Measurements from ENCODE around the gene KSR1.

The KSR1 gene

GRCh38 chr17:27582696-27583095 is 126.4 kb downstream of the KSR1 start:
- 97% methylated on average over 12 to 14 of the region's 18 CpGs for WGBS, 2 experiments (ENCODE audit: insufficient coverage in 2 of 2)
- H3K4me1 ChIP-seq (ENCODE audit: control insufficient read depth, insufficient read depth, low read length, poor library complexity, severe bottlenecking) = peaks cover 44% of the 10 kb centered on the region
- H3K9me3 ChIP-seq (ENCODE audit: control insufficient read depth, low read length) = no peaks in the 10 kb centered on the region
- no peak overlapping the region for H3K27ac ChIP-seq (ENCODE audit: low read depth, low read length, severe bottlenecking)
- no peak overlapping the region for H3K4me3 ChIP-seq (ENCODE audit: extremely low read depth, insufficient read depth, low read length, poor library complexity, severe bottlenecking)
- peaks cover 41% of the 10 kb centered on the region for H3K36me3 ChIP-seq (ENCODE audit: control insufficient read depth, insufficient read depth, low read length)

- WGBS, 2 experiments (ENCODE audit: insufficient coverage in 2 of 2) = 88 to 91% methylated on average over 7 to 8 of the region's 9 CpGs
- Histone ChIP-seq H3K27ac (ENCODE audit: low read depth, low read length, severe bottlenecking) (no peak overlapping the region), H3K4me1 (ENCODE audit: control insufficient read depth, insufficient read depth, low read length, poor library complexity, severe bottlenecking) (peaks cover 23% of the 10 kb centered on the region), H3K9me3 (ENCODE audit: control insufficient read depth, low read length) (no peaks in the 10 kb centered on the region), H3K36me3 (ENCODE audit: control insufficient read depth, insufficient read depth, low read length) (peaks cover 52% of the 10 kb centered on the region), H3K4me3 (ENCODE audit: extremely low read depth, insufficient read depth, low read length, poor library complexity, severe bottlenecking) (no peak overlapping the region)
Measured at GRCh38 chr17:27585153-27585681, 129.0 kb downstream of the KSR1 start.

- H3K4me1 ChIP-seq (ENCODE audit: control insufficient read depth, insufficient read depth, low read length, poor library complexity, severe bottlenecking) = peaks cover 22% of the 10 kb centered on the region
- peaks cover 55% of the 10 kb centered on the region for H3K36me3 ChIP-seq (ENCODE audit: control insufficient read depth, insufficient read depth, low read length)
- peak overlapping the region; percentile 67 for H3K27ac ChIP-seq (ENCODE audit: low read depth, low read length, severe bottlenecking)
- no peak overlapping the region for H3K4me3 ChIP-seq (ENCODE audit: extremely low read depth, insufficient read depth, low read length, poor library complexity, severe bottlenecking)
- no peaks in the 10 kb centered on the region for H3K9me3 ChIP-seq (ENCODE audit: control insufficient read depth, low read length)
- WGBS, 2 experiments (ENCODE audit: insufficient coverage in 2 of 2) = 82 to 91% methylated on average over 3 to 5 of the region's 5 CpGs
Measured at GRCh38 chr17:27585792-27586191, 129.5 kb downstream of the KSR1 start.

GRCh38 chr17:27586203-27586721 is 130.0 kb downstream of the KSR1 start:
- Histone ChIP-seq H3K4me3 (ENCODE audit: extremely low read depth, insufficient read depth, low read length, poor library complexity, severe bottlenecking) (no peak overlapping the region), H3K27ac (ENCODE audit: low read depth, low read length, severe bottlenecking) (peak overlapping the region; percentile 67), H3K4me1 (ENCODE audit: control insufficient read depth, insufficient read depth, low read length, poor library complexity, severe bottlenecking) (peaks cover 22% of the 10 kb centered on the region), H3K36me3 (ENCODE audit: control insufficient read depth, insufficient read depth, low read length) (peaks cover 60% of the 10 kb centered on the region), H3K9me3 (ENCODE audit: control insufficient read depth, low read length) (no peaks in the 10 kb centered on the region)
- WGBS, 2 experiments (ENCODE audit: insufficient coverage in 2 of 2) = 87 to 95% methylated on average over 3 to 6 of the region's 8 CpGs

- peaks cover 73% of the 10 kb centered on the region for H3K36me3 ChIP-seq (ENCODE audit: control insufficient read depth, insufficient read depth, low read length)
- no peaks in the 10 kb centered on the region for H3K9me3 ChIP-seq (ENCODE audit: control insufficient read depth, low read length)
- no peak overlapping the region for H3K4me3 ChIP-seq (ENCODE audit: extremely low read depth, insufficient read depth, low read length, poor library complexity, severe bottlenecking)
- no peak overlapping the region for H3K27ac ChIP-seq (ENCODE audit: low read depth, low read length, severe bottlenecking)
- H3K4me1 ChIP-seq (ENCODE audit: control insufficient read depth, insufficient read depth, low read length, poor library complexity, severe bottlenecking) = peaks cover 15% of the 10 kb centered on the region
- 90 to 96% methylated on average over 14 to 15 of the region's 15 CpGs for WGBS, 2 experiments (ENCODE audit: insufficient coverage in 2 of 2)
Measured at GRCh38 chr17:27588354-27588753, 132.1 kb downstream of the KSR1 start.

- no peak overlapping the region for H3K4me3 ChIP-seq (ENCODE audit: extremely low read depth, insufficient read depth, low read length, poor library complexity, severe bottlenecking)
- no peak overlapping the region for H3K27ac ChIP-seq (ENCODE audit: low read depth, low read length, severe bottlenecking)
- H3K9me3 ChIP-seq (ENCODE audit: control insufficient read depth, low read length) = no peaks in the 10 kb centered on the region
- peaks cover 11% of the 10 kb centered on the region for H3K4me1 ChIP-seq (ENCODE audit: control insufficient read depth, insufficient read depth, low read length, poor library complexity, severe bottlenecking)
- H3K36me3 ChIP-seq (ENCODE audit: control insufficient read depth, insufficient read depth, low read length) = peaks cover 80% of the 10 kb centered on the region
- WGBS, 2 experiments (ENCODE audit: insufficient coverage in 2 of 2) = 100% methylated on average over 2 to 3 of the region's 3 CpGs
Measured at GRCh38 chr17:27590864-27591263, 134.6 kb downstream of the KSR1 start.

- Histone ChIP-seq H3K4me3 (ENCODE audit: extremely low read depth, insufficient read depth, low read length, poor library complexity, severe bottlenecking) (no peak overlapping the region), H3K9me3 (ENCODE audit: control insufficient read depth, low read length) (no peaks in the 10 kb centered on the region), H3K27ac (ENCODE audit: low read depth, low read length, severe bottlenecking) (no peak overlapping the region), H3K36me3 (ENCODE audit: control insufficient read depth, insufficient read depth, low read length) (peaks cover 80% of the 10 kb centered on the region), H3K4me1 (ENCODE audit: control insufficient read depth, insufficient read depth, low read length, poor library complexity, severe bottlenecking) (peaks cover under 1% of the 10 kb centered on the region)
- WGBS, 2 experiments (ENCODE audit: insufficient coverage in 2 of 2) = no CpG with 5 or more reads among the region's 3 CpGs
Measured at GRCh38 chr17:27591986-27592385, 135.7 kb downstream of the KSR1 start.

- Histone ChIP-seq H3K9me3 (ENCODE audit: control insufficient read depth, low read length) (no peaks in the 10 kb centered on the region), H3K27ac (ENCODE audit: low read depth, low read length, severe bottlenecking) (no peak overlapping the region), H3K4me1 (ENCODE audit: control insufficient read depth, insufficient read depth, low read length, poor library complexity, severe bottlenecking) (no peaks in the 10 kb centered on the region), H3K4me3 (ENCODE audit: extremely low read depth, insufficient read depth, low read length, poor library complexity, severe bottlenecking) (no peak overlapping the region), H3K36me3 (ENCODE audit: control insufficient read depth, insufficient read depth, low read length) (peaks cover 81% of the 10 kb centered on the region)
- WGBS, 2 experiments (ENCODE audit: insufficient coverage in 2 of 2) = 97% methylated on average over 8 to 9 of the region's 9 CpGs
Measured at GRCh38 chr17:27593232-27593856, 137.1 kb downstream of the KSR1 start.

- 94 to 96% methylated on average over 3 of the region's 3 CpGs for WGBS, 2 experiments (ENCODE audit: insufficient coverage in 2 of 2)
- Histone ChIP-seq H3K27ac (ENCODE audit: low read depth, low read length, severe bottlenecking) (no peak overlapping the region), H3K4me1 (ENCODE audit: control insufficient read depth, insufficient read depth, low read length, poor library complexity, severe bottlenecking) (no peaks in the 10 kb centered on the region), H3K9me3 (ENCODE audit: control insufficient read depth, low read length) (no peaks in the 10 kb centered on the region), H3K4me3 (ENCODE audit: extremely low read depth, insufficient read depth, low read length, poor library complexity, severe bottlenecking) (no peak overlapping the region), H3K36me3 (ENCODE audit: control insufficient read depth, insufficient read depth, low read length) (peaks cover 83% of the 10 kb centered on the region)
Measured at GRCh38 chr17:27593857-27594255, 137.6 kb downstream of the KSR1 start.

- Histone ChIP-seq H3K9me3 (ENCODE audit: control insufficient read depth, low read length) (no peaks in the 10 kb centered on the region), H3K4me1 (ENCODE audit: control insufficient read depth, insufficient read depth, low read length, poor library complexity, severe bottlenecking) (no peaks in the 10 kb centered on the region), H3K4me3 (ENCODE audit: extremely low read depth, insufficient read depth, low read length, poor library complexity, severe bottlenecking) (no peak overlapping the region), H3K36me3 (ENCODE audit: control insufficient read depth, insufficient read depth, low read length) (peaks cover 81% of the 10 kb centered on the region), H3K27ac (ENCODE audit: low read depth, low read length, severe bottlenecking) (no peak overlapping the region)
- WGBS, 2 experiments (ENCODE audit: insufficient coverage in 2 of 2) = no CpG with 5 or more reads among the region's 2 CpGs
Measured at GRCh38 chr17:27595208-27595607, 139.0 kb downstream of the KSR1 start.

GRCh38 chr17:27596096-27596495 is 139.8 kb downstream of the KSR1 start:
- H3K36me3 ChIP-seq (ENCODE audit: control insufficient read depth, insufficient read depth, low read length) = peaks cover 80% of the 10 kb centered on the region
- no peaks in the 10 kb centered on the region for H3K9me3 ChIP-seq (ENCODE audit: control insufficient read depth, low read length)
- no peak overlapping the region for H3K27ac ChIP-seq (ENCODE audit: low read depth, low read length, severe bottlenecking)
- H3K4me1 ChIP-seq (ENCODE audit: control insufficient read depth, insufficient read depth, low read length, poor library complexity, severe bottlenecking) = no peaks in the 10 kb centered on the region
- WGBS, 2 experiments (ENCODE audit: insufficient coverage in 2 of 2) = 92 to 93% methylated on average over 3 to 4 of the region's 4 CpGs
- H3K4me3 ChIP-seq (ENCODE audit: extremely low read depth, insufficient read depth, low read length, poor library complexity, severe bottlenecking) = no peak overlapping the region
